Stimulated activated CD8-positive, alpha-beta memory T cell treated with anti-CD3 and anti-CD28 coated beads, Interleukin-12 subunit alpha, Interleukin-12 subunit beta, amount 100 ng/mL, for 4 hours (primary cell): ENCODE data around the gene RAPGEFL1.
"Not testable (repeated sequence)": the region's sequence is repeated elsewhere in the genome, so short reads cannot be mapped to it uniquely, and the experiment has no call there.

ENCODE experiments used
- DNase-seq: peaks from one replicate; pipeline ENCODE4 v3.0.0-alpha.2; 2020; ENCODE audit warnings: low read depth

Gene RAPGEFL1

GRCh38 chr17:40174514-40174913 is 2.8 kb upstream of the RAPGEFL1 start:
- DNase-seq = no peak

DNA sequence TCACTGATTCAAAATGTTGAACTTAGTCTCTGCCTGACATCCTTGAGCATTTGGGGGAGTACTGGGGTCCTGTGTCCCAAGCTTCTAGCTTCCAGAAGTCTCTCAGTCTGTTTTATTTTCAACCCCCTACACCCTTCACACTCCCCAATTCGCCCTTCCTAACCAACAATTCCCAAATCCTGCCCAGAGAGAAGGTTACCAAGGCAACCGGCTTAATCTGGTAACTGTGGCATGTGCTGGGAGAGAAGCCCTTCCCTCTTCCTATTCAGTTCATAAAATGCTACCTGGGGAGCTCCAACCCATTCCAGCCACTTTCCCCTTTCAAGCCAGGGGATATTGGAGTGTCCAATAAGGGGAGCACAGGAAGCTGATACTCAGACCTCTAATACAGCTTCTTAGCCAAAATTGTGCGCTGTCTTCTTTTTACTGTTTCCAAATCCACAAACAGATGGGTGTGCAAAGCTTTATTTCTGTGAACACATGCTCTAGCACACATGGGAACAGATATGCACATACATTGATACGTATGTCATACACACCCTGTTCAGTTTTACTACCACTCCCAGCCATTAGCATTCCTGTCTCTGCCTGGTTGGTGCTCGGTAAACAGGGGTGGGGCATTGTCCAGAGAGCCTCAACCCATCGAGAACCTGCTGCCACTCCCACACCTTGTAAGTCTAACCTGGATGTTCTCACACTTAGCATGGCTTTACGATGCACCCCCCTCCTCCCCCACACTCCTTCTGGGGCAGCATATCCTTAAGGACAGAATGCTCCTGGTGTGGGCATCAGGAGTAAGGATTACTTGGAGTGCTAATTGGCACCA is 1.1 kb upstream of the RAPGEFL1 start:
- DNase-seq = no peak

GRCh38 chr17:40176754-40177110 is 538 bp upstream of the RAPGEFL1 start:
- no peak for DNase-seq

- no peak for DNase-seq
Observed at GRCh38 chr17:40178021-40178601, 841 bp downstream of the RAPGEFL1 start.

DNA sequence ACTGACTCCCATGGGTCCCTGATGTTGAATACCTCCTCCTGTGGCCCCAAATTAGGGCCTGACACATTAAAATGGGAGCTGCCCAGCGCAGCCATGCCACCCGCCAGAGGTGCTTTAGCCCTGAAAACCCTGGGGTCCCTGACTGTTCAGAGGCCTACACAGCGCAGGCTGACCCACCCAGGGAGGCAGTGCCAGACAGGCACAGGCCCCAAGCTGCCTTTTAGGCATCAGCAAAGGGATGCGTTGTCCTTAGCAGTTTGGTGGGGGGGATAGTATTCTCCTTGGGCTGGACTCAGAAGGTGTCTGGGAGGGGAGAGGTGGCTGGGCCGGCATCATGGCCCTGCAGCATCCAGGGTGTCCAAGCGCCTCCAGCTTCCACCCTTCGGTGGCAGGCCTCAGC is 1.4 kb downstream of the RAPGEFL1 start:
- no peak for DNase-seq

DNA sequence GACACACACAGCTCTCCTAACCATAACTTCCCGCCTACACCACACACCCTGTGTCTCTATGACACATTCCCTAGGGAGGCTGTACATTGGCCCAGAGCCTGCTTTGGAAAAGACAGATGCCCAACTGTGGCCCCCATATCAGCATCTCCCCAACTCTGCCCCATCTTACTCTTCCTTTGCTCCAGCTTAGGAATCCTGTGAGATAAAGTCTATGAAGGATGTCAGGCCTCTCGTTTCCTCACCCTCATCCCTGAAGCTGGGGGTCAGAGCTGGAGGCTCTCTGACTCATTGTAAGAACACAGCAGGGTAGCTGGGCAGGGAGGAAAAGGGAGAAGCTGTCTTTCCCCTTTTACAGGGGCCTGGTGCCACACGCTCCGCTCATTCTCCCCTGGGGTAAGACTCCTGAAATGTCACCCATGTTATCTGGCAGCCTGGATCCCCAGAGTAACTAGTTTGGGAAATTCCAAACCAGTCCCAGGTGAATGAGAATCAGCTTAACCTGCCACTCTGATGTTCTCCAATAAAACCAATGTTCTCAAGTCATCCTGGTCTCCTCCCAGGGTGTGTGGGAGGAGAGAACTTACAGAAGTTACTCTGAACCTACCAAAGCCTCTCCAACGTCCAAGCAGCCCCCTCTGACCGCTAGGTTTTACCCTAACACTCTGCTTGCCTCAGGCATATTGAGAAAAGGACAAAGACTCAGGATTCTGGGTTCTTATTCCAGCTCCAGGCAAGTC is 2.8 kb downstream of the RAPGEFL1 start:
- DNase-seq = no peak

GRCh38 chr17:40180694-40181093 is 3.4 kb downstream of the RAPGEFL1 start:
- no peak for DNase-seq

GRCh38 chr17:40181205-40181604 is 3.9 kb downstream of the RAPGEFL1 start:
- no peak for DNase-seq

GRCh38 chr17:40182606-40183005 is 5.3 kb downstream of the RAPGEFL1 start:
- no peak for DNase-seq

- no peak for DNase-seq
Observed at GRCh38 chr17:40187238-40187637, 10.0 kb downstream of the RAPGEFL1 start.

DNA sequence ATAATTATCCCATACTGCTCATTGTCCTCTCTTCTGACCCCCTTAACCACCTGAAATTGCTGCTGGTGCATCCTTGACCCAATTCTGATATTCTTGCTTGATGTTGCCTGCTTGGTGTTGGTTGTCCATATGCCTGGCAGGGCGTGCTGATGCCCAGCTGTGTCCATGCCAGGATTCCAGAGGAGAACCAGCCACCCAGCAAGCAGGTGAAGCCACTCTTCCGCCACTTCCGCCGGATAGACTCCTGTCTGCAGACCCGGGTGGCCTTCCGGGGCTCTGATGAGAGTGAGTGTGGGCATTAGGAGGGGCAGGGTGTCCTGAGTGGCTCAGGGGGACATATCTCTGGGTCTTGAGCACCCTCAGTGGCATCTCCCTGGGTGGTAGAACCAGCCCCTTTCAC is 11.4 kb downstream of the RAPGEFL1 start:
- DNase-seq = no peak

GRCh38 chr17:40190197-40191021 is 13.1 kb downstream of the RAPGEFL1 start:
- no peak for DNase-seq

DNA sequence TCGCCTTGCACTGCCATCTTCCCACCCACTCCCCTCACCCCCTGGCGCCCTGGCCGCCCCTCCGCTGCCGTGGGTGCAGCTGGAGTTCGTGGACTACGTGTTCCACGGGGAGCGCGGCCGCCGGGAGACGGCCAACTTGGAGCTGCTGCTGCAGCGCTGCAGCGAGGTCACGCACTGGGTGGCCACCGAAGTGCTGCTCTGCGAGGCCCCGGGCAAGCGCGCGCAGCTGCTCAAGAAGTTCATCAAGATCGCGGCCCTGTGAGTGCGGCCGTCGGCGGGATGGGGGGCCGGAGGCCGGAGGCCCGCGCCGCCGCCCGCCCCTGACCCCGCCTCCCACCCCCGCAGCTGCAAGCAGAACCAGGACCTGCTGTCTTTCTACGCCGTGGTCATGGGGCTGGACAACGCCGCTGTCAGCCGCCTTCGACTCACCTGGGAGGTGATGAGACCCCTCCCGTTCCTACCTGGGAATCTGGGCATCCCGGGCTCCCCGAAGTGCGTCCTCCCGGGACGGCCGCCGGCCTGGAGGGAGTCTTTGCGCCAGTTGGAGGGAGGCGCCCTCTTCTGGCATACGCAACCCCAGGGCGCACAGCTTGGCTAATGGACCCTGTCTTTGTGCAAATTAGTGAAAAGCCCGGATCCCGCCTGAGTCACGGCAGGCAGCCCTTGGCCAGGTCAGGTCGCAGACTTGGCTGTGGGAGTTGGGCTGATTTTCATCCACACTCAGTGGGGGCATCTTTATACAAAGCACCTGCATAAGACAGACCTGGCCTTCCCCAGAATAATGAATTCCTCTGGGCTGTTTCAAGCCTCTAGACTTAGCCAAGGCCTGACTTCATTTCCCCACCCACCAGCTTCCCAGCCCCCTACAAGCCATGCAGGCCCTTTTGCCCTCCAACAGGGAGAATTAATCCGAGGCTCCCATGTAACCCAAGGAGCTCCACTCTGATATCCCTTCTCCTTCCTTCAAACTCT is 14.3 kb downstream of the RAPGEFL1 start:
- DNase-seq = peak; percentile 42

GRCh38 chr17:40192961-40193360 is 15.7 kb downstream of the RAPGEFL1 start:
- DNase-seq = no peak

DNA sequence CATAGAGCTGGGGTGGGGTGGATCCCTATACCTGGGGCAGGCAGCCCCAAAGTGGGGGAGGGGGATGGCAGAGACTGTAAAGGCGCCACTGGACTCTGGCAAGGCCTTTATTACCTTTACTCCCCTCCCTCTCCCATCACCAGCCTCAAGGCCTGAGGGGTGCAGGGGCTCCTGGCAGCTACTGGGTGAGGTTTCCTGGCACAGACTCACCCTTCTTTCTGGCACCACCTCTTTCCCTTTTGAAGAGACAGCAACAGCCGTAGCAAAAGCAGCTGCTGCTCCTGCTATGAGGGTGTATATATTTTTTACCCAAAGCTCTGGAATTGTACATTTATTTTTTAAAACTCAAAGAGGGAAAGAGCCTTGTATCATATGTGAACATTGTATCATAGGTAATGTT is 17.6 kb downstream of the RAPGEFL1 start:
- no peak for DNase-seq

GRCh38 chr17:40197550-40197949 is 20.3 kb downstream of the RAPGEFL1 start:
- DNase-seq = no peak

GRCh38 chr17:40197965-40198456 is 20.7 kb downstream of the RAPGEFL1 start:
- not testable (repeated sequence) for DNase-seq

GRCh38 chr17:40198576-40198975 is 21.3 kb downstream of the RAPGEFL1 start:
- DNase-seq = no peak

- DNase-seq = no peak
Observed at GRCh38 chr17:40203131-40203530, 25.9 kb downstream of the RAPGEFL1 start.

GRCh38 chr17:40206193-40206592 is 28.9 kb downstream of the RAPGEFL1 start:
- not testable (repeated sequence) for DNase-seq
